DMS153 (cell line): Measurements from ENCODE around the gene EVX1.

Experiments
- DNase-seq: peaks from one replicate; lab custom pipeline; 2025; lab: John Stamatoyannopoulos, UW

The EVX1 gene

DNA sequence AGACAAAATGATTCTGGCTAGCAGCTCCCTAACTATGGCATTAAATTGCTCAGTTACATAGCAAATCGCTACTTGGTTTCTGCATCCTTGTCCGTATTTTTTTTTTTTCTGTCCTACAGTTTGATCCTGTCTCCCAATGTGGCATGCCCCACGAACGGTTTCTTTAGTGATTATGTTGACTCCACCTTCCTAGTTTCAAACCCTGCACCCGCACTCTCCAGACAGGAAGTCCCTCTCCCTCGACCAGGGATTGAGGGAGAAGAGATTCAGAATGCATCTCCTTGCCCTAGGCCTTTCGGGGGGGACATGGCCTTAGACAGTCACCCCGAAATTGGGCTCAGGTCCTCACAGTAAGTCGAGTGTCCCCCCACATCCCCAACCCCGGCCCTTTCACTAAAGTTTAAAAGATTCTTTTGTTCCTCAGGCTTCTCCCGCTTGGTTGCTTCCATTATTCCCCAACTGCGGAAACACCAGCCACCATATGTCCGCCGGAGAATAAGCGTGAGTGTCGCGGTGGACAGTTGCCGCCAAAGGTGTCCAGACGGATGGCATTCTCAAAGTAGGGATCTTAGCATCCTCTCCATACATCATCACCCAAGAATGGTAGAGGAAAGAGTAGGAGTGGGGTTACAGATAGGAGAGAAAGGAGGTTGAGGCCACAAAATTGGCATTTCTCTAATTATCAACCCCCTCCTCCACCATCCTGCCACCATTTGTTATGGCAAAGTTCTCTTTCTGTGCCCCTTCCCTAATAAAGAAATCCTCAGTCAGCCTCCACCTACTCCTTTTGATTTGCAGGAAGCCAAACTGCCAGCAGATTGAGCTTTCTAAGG is 7.3 kb downstream of the EVX1 start:
- DNase-seq: no peak

- no peak for DNase-seq
These were observed 8.0 kb downstream of the EVX1 start for GRCh38 chr7:27250557-27251070.

GRCh38 chr7:27251136-27251651 is 8.6 kb downstream of the EVX1 start:
- DNase-seq: no peak

DNA sequence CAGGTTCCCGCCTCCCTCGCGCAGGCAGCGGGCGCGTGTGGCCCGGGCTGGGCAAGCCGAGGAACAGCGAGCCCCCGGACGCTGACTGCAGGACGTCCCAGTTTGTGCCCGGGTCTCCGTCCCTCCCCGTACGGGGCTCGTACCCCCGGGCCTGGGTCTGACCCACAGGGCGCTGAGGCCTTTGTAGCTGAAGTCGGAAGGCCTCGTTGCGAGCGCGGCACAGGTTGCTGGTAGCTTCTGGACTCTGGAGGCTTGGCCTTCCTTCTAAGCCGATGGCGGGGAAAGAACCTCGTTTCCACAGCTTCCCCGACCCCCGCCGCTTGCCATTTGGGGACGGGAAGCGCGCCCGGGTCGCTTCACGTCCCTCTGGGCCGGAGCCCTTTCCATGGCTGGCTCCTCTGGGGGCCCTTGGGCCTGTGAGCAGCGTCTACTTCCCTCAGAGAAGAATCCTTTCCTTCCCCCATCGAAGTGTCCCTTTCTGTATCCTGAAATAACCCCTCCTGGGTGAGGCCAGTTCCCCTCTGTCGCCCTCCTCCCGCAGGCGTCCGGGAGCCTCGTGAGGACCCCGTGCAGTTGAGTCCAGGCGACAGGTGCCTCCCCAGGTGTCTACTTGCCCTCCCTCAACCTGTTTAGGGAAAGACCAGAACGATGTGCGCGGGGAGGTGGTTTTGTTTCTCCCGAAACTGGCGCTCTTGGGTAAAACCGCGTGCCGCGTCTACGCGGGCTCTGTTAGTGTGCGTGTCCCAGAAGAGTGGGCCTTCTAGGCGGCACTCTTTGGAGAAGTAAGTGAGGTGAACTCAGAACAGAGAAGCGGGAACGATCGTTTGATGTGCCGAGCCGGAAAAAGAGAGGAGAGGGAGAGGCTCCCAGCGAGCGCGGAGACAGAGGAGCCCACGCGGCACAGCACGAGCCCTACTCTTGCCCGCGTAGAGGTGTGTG is 9.3 kb downstream of the EVX1 start:
- no peak for DNase-seq

DNA sequence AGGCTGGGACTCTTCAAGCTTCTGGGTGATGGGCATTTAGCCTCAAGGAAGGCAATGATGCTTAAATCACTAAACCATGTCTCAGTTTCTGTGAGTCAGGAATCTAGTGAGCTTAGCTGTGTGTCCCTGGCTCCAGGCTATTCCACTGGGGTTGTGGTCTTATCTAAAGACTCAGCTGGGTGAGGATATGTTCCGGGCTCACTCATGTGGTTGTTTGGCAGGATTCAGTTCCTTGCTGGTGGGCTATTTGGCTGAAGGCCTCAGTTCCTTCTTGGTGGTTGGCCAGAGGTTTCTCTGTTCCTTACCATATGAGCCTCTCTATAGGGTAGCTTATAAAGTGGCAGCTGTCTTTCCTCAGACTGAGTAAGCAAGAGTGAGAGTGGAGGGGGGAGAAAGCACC is 12.0 kb downstream of the EVX1 start:
- DNase-seq: no peak

DNA sequence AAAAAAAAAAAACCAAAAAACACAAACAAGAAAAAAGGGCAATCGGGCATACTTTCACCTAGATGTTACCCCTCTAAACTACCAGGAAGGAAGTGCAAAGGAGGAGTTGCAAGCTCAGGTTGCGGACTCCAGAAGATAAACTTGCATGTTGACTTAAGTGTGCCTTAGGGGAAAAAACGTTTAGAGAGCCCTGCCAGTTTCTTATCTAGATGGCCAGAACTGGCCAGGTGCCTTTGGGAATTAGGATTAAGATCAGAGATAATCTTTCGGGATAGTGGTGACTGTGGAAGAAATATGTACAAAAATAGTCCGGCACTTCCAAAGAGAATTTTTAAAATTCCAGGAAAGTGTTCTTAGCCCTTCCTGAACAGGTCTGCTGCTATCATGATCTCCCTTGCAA is 17.6 kb downstream of the EVX1 start:
- DNase-seq: no peak

DNA sequence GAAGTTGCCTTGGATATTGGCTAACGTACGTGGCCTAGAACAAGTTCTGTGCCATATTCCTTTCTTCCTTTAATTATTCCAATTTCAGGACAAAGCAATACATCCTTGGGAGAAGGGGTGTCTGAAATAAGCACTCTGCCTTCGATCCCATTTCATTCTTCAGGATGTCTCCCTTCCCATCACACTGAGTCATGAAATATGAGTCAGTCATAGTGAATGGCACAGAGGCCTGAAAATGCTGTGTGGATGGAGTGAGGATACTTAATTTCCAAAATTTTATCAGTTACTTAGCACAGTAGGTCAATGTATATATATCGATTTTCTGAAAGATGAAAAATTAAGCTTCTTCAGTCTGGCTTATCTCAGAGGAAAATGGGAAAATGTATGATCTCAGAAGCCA is 19.5 kb downstream of the EVX1 start:
- no peak for DNase-seq

GRCh38 chr7:27263781-27264180 is 21.2 kb downstream of the EVX1 start:
- DNase-seq: no peak

GRCh38 chr7:27269455-27269854 is 26.9 kb downstream of the EVX1 start:
- no peak for DNase-seq

DNA sequence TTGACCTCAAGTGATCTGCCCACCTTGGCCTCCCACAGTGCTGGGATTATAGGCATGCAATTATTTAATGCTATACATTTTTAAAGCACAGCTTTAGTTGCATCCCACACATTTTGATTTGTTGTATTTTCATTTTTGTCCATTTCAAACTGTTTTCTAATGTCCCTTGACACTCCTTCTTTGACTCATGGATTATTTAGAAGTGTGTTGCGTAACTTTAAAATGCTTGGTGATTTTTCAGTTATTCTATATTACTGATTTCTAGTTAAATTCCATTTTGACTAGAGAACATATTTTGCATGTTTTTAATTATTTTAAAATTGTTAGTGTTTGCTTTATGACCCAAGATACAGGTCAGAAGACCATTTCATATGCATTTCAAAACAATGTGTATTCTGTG is 28.8 kb downstream of the EVX1 start:
- DNase-seq: no peak

DNA sequence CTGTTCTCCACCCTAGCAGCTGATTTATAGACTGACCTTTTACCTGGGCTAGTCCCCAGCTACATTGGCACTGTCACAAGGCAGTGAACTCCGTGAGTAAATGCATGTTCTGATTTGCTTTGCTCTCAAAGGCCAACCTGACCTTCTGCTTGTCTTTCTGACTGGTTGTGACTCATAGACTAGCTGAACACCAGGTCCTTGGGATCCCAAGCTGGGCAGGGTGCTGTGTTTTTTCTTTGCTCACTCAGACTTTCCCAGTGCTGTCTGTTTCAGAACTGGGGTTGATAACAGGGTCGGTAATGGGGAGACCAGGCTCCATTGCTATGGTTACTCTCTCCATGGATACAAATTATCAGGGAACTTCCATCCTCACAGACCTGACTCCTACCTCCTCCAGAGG is 35.0 kb downstream of the EVX1 start:
- no peak for DNase-seq

DNA sequence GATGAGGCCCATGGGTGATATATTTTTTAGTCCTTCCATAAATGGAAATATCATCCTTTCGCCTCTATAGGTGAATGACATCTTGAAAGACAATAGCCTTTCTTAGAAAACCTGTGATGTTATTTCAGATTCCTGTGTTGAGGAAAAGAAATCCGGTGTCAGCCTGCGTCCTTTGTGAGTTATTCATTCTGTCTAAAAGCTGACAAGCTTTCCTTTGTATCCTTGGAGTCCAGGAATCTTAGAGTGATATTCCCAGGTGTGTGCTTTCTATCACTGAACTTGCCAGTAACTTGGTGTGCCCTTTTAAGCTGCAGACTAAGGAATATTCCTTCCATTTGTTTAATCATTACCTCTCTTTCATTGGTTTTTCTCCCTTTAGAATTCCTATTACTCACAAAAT is 41.0 kb downstream of the EVX1 start:
- DNase-seq: no peak

GRCh38 chr7:27295236-27295635 is 52.6 kb downstream of the EVX1 start:
- peak; percentile 44 for DNase-seq

DNA sequence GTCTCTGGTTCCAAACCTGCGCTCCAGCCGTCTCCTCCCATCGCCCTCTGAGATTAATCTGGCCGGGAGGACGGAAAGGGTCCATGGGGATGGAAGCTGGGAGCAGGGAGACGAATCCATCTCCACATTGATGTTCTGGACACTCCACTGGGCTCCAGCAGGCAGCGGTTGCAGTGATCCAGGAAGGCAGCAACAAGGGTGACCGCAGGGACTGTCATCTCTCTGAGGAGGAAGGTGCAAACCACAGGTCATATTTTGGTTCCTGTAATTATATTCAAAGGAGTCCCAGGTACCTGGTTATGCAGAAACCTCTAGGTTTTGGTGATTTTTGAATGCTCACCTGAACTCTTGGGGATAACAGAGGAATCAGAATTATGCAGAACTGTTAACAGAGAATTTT is 54.8 kb downstream of the EVX1 start:
- no peak for DNase-seq
